Activated CD4-positive, CD25-positive, alpha-beta regulatory T cell treated with anti-CD3 and anti-CD28 coated beads, Interleukin-2, amount 50 U/mL, for 72 hours (primary cell): ENCODE results near the gene BBS2.

Experiments
- DNase-seq: peaks from one replicate; pipeline ENCODE4 v3.0.0; 2021

The BBS2 gene

GRCh38 chr16:56519459-56520250 is at the start of gene BBS2:
BBS2 (minus strand) TSS chr16:56520024; CDS start chr16:56519862, 162 bp downstream.
- DNase-seq = peak; percentile 94

GRCh38 chr16:56564793-56565477 is 45.1 kb upstream of the BBS2 start, which contains the start of gene MT4:
MT4 (plus strand) TSS chr16:56565073; CDS start chr16:56565129, 56 bp downstream.
- DNase-seq = no peak

- no peak for DNase-seq
Measured at GRCh38 chr16:56561126-56561525, 41.3 kb upstream of the BBS2 start.

- no peak for DNase-seq
Measured at GRCh38 chr16:56560447-56560846, 40.6 kb upstream of the BBS2 start.

GRCh38 chr16:56559109-56559508 is 39.3 kb upstream of the BBS2 start:
- DNase-seq = no peak

GRCh38 chr16:56558024-56558747 is 38.4 kb upstream of the BBS2 start:
- DNase-seq = no peak

- DNase-seq = no peak
Measured at GRCh38 chr16:56554441-56554840, 34.6 kb upstream of the BBS2 start.

- no peak for DNase-seq
Measured at GRCh38 chr16:56551796-56552738, 32.2 kb upstream of the BBS2 start.

- no peak for DNase-seq
Measured at GRCh38 chr16:56549744-56550385, 30.0 kb upstream of the BBS2 start.

GRCh38 chr16:56549161-56549560 is 29.3 kb upstream of the BBS2 start:
- DNase-seq = no peak

- DNase-seq = no peak
Measured at GRCh38 chr16:56547949-56548567, 28.2 kb upstream of the BBS2 start.

- no peak for DNase-seq
Measured at GRCh38 chr16:56547120-56547948, 27.5 kb upstream of the BBS2 start.

GRCh38 chr16:56542039-56542438 is 22.2 kb upstream of the BBS2 start:
- DNase-seq = no peak

GRCh38 chr16:56539656-56540055 is 19.8 kb upstream of the BBS2 start:
- no peak for DNase-seq

GRCh38 chr16:56538331-56538730 is 18.5 kb upstream of the BBS2 start:
- no peak for DNase-seq

- DNase-seq = no peak
Measured at GRCh38 chr16:56534847-56535383, 15.1 kb upstream of the BBS2 start.

GRCh38 chr16:56532714-56533113 is 12.9 kb upstream of the BBS2 start:
- no peak for DNase-seq

- DNase-seq = no peak
Measured at GRCh38 chr16:56530872-56531271, 11.0 kb upstream of the BBS2 start.

- no peak for DNase-seq
Measured at GRCh38 chr16:56525236-56525635, 5.4 kb upstream of the BBS2 start.

GRCh38 chr16:56520251-56520577 is 390 bp upstream of the BBS2 start:
- DNase-seq = no peak
